Measurements from ENCODE around the gene PLEKHM2.
A peak's percentile ranks its signal among the peaks of the same experiment; 100 is the strongest.
"Not testable (repeated sequence)": the region's sequence is repeated elsewhere in the genome, so short reads cannot be mapped to it uniquely, and the experiment has no call there.

PLEKHM2 gene

DNA sequence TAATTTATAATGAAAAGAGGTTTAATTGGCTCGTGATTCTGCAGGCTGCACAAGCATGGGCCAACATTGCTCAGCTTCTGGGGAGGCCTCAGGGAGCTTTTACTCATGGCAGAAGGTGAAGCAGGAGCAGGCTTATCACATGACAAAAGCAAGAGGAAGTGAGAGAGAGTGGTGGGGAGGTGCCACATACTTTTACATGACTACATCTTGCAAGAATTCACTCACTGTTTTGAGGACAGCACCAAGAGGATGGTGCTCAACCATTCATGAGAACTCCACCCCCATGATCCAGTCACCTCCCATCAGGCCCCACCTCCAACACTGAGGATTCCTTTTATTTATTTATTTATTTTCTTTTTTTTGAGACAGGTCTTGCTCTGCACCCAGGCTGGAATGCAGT, 5.5 kb upstream of the PLEKHM2 start:
- DNase-seq, result no peak

DNA sequence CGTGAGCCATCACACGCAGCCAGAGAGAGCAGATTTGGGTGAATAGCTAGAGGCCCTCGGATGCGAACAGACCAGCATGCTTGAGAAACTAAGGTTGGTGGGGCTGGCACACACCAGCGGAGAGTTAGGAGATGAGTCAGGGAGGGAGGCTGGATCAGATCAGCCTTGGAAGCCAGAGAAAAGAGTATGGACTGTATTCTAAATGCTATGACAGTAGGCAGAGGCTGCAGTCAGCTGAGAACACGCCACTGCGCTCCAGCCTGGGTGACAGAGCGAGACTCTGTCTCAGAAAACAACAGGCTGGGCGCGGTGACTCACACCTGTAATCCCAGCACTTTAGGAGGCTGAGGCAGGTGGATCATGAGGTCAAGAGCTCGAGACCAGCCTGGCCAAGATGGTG, 4.0 kb upstream of the PLEKHM2 start:
- DNase-seq, result no peak

DNA sequence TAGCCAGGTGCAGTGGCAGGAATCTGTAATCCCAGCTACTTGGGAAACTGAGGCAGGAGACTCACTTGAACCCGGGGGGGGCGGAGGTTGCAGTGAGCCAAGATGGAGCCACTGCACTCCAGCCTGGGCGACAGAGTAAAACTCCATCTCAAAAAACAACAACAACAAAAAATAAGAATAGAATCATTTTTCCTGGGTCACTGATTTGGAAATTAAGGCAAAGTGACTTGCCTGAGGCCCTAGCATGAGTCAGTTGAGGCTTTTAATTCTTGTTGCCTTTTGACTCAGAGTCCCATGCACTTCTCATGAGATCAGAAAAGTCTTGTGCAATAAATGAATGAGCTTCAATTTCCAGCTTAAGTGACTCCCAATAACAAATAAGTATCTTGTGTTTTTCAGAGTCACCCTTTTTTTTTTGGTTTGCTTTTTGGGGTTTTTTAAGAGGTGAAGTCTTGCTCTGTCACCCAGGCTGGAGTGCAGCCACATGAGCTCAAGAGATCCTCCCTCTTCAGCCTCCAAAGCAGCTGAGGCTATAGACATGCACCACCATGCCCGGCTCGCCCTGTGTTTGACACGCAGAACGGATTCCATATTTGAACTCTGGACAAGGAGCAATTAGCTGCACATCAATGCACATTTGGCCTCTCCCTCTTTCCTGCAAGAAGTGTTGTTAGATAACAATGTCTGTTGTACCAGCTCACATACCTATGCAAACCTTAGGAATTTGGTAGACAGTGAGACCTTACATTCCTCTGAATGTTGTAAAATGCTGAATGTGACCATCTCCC, 3.4 kb upstream of the PLEKHM2 start:
- DNase-seq, result no peak

DNA sequence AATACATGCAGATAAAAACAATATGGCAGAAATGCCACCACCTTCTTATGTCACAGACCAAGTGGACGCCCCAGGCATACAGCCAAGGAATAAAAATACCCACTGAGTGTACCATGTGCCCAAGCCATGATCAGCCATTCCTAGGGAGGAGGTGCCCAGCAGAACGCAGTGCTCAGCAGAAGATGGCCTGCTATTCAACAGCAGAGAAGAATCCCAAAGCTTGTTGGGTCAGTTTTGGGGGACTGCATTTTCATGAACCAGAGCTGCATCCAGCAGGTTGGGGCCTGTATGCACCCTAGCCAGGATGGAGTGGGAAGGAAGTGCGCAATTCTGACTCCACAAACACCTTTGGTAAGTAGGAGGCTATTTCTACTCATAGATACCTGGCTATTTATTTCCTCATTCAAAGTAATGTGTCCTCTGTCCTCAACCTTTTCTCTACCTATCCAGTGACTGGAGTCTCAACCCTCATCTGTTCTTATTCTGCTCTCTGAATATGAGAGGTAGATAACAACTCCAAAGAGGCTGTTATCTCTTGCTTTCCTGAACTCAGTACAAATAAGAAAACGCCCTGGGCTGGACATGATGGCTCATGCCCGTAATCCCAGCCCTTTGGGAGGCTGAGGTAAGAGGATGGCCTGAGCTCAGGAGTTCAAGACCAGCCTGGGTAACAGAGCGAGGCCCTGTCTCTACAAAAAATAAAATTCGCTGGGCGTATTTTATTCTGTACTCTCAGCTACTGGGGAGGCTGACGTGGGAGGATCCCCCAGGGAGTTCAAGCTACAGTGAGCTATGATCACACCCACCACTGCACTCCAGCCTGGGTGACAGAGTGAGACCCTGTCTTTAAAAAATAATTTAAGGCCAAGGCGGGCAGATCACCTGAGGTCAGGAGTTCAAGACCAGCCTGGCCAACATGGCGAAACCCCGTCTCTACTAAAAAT, 2.5 kb upstream of the PLEKHM2 start:
- DNase-seq, result no peak

DNA sequence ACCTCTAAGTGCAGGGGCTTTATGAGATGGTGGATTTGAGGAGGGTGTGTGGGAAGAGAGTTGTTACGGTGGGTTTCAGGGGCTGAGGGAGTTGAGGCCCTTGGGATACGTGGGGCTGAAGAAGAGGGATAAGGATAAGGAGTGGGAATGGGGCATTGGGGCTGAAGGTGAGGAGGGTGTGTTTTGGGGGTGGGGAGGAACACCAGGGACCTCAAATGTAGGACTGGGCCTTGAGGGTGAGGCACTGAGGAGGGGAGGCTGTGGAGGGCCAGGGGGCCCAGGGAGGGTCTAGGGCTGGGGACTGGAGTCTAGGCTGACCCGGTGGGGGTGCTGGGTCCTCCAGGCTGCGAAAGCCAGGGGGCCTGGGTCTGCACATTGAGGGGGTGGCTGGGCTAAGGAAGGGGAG, 1.2 kb upstream of the PLEKHM2 start:
- DNase-seq, result no peak

DNA sequence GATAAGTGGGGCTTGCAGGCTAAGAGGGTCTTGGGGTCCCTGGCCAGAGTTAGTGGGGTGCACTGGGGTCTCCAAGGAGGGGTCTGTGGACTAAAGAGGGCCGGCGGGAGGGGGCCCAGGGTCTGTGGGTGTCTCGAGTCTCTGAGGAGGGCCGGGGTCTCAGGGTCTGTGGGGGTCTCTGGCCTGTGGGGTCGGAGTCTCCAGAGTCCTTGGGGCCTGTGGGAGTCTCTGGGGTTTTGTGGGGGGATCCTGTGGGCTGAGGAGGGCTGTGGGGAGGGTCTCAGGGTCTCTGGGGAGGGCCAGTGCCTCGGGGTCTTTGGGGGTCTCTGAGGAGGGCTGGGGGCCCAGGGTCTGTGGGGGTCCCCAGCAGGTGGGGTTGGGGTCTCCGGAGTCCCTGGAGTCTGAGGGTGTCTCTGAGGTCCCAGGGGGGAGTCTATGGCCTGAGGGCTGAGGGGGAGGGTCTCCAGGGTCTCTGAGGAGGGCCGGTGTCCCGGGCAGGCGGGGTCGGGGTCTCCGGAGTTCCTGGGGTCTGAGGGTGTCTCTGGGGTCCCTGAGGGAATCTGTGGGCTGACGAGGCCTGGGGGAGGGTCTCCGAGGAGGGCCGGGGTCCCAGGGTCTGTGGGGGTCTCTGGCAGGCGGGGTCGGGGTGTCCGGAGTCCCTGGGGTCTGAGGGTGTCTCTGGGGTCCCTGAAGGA, 628 bp upstream of the PLEKHM2 start:
- no peak for DNase-seq

DNA sequence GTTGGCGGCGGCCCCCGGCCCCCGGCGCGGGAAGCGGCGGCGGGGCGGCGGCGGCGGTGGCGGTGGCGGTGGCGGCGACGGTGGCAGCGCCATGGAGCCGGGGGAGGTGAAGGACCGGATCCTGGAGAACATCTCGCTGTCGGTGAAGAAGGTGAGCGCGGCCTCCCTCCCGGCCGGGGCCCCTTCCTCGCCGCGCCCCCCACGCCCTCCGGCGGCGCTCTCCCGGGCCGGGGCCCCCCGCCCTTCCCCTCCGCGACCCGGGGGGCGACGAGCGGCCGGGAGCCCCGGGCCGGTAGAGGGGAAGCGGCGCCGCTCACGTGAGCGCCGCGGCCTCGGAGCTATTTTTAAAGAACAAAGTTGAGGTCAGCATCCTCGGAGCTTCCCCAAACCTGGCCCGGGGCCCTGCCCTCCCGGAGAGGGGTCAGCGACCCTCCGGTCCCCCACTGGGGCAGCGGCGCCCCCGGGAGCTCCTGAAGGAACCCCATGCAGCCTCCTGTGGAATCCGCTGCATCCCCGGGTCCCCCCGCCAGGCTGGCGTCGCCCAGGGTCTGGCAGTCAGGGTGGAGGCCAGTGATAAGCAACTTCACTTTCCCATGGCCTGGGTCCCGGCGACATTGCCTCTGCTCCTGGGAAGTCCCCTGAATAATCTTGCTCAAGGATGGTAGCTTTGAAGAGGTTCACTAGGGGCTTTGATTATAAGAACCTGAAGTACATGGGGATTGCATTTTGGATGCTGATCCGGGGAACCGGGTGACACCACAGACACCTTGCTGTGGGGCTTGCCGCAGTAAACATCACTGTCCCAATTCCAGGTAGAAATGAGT, 560 bp downstream of the PLEKHM2 start:
- DNase-seq, result peak; percentile 36

DNA sequence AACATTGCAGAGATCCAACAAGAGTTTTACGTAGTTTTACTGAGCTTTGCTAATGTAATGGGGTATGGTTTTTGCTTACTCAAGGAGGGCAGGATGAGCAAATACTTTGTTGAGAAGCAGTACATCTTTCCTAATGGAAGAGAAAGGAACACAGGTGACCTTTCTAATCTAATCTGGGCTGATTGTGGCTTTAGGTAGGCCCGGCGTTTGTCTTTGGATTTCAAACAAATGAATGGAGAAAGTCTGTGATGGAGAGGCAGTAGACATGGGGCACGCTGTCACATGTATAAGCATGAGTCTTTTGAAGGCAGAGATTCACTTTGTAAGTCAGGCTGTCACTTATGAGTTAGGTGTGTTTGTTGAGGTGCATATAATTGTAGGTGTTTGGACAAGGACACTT, 1.7 kb downstream of the PLEKHM2 start:
- no peak for DNase-seq

DNA sequence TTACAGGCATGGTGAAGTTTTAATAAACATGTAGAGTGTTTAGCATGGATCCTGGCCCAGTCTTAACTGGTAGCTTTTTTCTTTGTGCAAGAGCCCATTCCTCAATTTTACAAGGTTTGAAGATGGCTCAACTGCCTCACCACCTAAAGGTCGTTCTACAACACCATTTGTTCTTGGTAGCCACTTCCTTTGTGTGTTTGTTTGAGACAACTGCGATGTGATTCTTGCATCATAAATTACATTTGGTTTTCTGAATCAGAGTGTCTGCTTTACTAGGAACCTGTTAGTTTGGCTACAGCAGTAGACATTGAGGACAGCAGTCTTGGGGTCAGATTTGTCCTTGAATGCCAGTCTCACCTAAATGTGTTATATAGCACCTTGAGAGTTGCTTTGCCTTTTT, 3.3 kb downstream of the PLEKHM2 start:
- DNase-seq, result no peak

DNA sequence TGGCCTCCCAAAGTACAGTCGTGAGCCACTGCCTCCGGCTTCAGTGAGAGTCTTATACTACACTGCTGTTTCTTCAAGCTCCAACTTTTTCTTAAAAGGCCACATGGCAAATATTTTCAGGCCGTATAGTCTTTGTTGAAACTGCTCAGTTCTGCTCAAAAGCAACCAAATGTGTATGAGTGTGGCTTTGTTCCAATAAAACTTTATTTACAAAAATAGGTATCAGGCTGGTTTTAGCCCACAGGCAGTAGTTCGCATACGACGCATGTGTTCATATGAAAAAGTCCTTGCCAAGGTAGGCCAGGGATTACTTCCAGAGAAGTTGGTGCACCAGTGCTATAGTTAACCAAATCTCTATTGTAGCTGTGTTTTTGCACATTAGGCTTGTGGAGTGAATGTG, 6.2 kb downstream of the PLEKHM2 start:
- DNase-seq, result no peak

DNA sequence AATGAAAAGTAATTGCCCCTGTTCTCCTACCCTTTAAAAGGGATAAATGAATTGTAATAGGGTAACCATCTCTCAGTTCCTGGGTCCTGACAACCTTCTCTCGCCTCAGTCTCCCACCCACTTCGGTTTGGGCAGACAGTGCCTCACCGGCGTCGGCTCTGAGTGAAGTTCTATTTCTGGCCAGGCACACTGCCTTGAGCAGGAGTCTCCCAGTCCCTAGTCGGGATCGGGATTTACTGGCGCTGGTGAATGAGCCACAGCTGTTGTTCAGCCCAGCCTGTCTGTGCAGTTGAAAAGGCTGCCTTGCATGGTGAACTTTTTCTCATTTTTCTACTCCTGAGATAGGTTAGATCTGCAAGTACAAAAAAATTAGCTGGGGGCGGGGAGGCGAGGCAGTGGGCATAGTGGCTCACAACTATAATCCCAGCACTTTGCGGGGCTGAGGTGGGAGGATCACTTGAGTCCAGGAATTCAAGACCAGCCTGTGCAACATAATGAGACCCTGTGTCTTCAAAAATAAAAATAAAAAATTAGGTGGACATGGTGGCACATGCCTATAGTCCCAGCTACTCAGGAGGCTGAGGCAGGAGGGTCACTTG, 7.4 kb downstream of the PLEKHM2 start:
- no peak for DNase-seq

DNA sequence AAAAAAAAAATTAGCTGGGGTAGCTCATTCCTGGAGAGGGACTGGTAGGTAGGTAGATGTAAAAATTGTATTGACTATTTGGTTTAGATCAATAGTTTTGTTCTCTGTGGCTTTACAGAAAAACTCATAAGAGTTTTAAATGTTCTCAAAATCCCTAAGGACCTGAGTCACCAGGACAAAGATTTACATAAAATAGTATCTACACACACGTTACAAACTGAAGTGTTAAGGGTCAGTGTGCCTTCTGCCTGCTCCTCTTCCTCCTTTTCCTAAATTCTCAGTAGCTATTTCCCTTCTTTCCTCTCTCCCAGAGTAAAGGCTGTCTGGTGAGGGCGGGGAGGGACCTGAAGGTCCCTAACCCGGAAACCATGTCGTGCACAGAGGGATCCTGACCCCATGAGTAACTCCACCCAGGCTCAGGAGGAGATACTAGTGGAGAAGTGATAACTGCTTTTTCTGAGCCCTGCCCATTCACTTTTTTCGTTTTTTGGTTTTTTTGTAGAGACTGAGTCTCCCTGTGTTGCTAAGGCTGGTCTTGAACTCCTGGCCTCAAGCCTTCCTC, 8.1 kb downstream of the PLEKHM2 start:
- DNase-seq, result no peak

DNA sequence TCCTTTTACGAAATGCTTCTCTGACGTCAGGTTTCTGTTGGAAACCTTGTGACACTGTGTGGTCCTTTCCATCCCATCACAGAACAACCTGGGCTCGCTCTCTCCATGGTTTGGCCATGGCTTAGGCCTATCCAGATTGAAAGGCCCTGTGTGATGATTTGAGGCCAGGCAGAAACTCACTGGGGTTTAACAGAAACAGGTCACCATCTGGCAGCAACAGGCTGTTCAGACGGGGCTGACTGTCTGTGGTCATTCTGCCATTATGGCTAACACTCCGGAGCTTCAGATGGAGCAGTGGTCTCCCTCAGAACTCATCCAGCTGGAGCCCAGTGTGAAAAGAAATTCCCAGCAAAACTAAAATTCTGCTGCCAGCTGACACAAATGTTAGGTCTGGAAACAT, 9.3 kb downstream of the PLEKHM2 start:
- DNase-seq, result no peak

DNA sequence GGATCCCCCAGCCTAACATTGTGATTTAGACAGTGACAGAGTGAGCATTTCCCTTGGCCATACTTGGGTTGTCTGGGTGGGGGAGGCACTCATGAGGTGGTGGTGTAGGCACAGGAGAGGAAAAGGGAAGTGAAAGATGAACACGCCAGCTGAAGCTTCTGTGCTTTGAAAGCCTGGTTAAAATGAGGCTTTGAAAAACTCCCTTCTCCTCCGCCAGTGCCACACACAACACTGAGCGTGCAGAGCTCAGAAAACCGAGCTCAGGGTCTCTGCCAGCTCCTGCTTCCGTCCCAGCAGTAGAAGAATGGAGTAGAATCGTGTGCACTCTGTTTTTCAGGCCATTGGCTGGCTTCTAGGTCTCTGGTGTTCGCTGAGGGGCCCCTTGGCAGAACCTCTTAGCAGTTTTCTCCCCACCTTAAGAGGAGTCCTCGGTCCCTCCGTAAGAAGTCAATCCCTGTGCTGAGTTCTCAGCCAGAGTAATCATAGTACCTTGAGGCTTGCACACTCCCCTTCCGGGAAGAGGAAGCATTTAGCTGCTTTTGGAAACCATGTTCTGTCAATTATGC, 12.9 kb downstream of the PLEKHM2 start:
- DNase-seq, result peak; percentile 18

DNA sequence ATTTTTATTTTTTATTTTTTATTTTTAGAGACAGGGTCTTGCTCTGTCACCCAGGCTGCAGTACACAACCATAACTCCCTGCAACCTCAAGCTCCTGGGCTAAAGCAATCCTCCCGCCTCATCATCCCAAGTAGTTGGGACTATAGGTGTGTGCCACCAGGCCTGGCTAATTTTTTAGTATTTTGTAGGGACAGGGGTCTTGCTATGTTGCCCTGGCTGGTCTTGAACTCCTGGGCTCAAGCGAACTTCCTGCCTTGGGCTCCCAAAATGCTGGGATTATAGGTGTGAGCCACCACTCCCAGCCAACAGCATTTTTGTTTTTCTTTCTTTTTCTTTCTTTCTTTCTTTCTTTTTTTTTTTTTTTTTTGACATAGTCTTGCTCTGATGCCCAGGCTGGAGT, 14.1 kb downstream of the PLEKHM2 start:
- no peak for DNase-seq

DNA sequence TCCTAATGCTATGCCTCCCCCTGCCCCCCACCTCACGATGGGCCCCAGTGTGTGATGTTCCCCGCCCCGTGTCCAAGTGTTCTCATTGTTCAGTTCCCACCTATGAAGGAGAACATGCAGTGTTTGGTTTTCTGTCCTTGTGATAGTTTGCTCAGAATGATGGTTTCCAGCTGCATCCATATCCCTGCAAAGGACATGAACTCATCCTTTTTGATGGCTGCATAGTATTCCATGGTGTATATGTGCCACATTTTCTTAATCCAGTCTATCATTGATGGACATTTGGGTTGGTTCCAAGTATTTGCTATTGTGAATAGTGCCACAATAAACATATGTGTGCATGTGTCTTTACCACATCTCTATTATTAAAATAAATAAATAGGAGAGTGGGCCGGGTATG, 15.2 kb downstream of the PLEKHM2 start:
- DNase-seq, result not testable (repeated sequence)

DNA sequence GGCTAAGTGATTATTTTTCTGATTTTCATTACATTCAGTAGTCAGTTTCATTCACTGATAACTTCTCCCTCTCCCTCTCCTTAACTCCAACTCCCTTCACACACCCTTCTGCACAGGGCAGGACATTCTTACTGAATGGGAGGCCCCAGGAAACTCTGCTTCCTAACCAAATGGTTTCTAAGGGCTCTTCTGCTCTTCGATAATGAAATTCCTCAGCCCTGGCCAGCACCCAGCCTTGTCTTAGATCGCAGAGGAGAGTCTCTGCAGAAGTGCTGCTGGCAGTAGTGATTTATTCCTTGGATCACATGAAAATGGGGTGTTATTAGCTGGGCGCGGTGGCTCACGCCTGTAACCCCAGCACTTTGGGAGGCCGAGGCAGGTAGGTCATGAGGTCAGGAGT, 16.4 kb downstream of the PLEKHM2 start:
- DNase-seq, result no peak

DNA sequence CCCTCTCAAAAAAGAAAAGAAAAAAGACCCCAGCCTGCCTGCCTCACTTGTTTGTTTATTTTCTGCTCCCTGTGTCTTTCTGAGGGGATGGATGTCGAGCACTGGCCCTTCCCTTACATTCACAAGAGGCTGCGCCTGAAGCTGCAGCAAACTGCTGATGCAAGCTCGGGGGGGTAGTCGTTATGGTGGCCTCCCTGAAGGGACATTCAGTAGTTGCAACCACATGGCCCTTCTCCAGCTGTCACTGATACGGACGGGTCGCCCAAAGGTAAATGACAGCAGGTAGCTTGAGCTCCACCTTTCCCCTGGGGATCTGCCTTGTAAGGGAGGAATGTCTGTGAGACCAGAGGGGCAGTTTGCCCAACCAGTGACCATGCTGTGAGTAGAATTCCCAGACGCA, 17.7 kb downstream of the PLEKHM2 start:
- no peak for DNase-seq

DNA sequence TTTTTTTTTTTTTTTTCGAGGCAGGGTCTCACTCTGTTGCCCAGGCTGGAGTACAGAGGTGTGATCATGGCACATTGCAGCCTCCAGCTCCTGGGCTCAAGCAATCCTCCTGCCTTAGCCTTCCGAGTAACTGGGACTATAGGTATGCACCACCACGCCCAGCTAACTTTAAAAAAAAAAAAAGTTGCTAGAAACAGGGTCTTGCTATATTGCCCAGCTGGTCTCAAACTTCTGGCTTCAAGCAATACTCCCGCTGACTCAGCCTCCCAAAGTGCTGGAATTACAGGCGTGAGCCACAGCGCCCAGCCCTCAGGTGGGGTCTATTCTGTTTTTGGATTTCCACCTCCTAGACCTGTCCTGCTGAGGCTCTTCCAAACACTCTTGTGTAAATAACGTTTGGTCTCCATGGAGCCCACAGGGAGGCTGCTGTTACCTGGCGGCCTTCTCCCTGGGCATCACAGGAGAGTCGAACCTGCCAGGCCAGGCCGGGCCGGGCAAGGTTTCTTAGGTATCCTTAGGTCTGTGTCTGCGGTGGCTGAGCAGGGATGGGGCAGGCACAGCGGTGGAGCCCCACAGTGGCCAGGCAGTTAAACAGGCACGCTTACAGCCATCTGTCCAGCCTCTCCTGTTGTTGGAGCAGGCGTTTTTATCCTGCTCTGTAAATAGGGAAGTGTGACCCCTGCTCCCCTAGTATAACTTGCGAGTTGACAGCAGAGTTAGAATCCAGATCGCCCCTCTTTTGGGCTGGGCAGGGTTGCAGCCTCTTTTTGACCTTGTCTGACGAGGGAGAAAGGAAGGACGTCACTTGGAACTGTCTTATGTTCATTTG, 18.8 kb downstream of the PLEKHM2 start:
- DNase-seq, result no peak

DNA sequence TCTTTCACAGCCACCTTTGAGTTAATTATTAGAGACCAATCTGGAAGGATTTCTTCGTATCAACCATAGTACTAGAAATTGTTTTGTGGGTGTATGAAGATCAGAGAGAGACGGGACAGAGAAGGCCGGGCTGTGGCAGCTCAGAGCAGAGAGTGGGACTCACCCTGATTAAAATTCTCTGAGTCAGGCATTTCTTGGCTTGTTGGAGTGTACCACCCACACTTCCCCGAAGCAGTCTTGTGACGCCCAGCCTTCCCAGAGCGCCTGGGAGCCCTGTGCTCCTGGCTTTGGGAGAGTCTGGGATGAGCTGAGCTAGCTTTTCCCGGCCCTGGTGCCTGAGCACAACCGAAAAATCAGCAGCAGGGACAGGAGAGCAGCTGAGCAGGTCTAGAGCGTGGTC, 19.4 kb downstream of the PLEKHM2 start:
- no peak for DNase-seq
